ENCODE results near the gene IQSEC3. TPM values are rescaled to one million over a fixed set of nuclear protein-coding genes. Genes with fewer than 3 reads are reported as not detected.

The IQSEC3 gene
- total RNA-seq, 1 donor from 2014 or later: 4.6 TPM

DNA sequence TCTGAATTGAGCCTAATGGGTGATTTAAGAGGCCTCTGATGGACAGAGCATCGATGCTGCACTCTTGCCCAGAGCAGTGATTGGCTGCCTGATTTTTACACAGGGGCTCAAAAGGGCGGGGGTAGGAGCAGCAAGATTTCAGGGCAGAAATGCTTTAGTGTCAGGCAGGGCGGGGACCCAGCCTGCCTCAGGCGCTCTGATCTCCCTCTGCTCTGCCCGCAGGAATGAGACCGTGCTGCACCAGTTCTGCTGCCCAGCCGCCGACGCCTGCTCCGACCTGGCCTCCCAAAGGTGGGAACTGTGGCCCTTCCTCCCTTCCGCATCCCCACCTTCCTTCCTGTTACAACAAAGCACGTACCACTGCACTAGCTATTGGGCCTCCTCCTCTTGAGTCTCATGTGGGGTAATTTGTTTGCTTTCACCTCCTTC, 32.4 kb downstream of the IQSEC3 start:
- DNase-seq: peak; percentile 46
- Histone ChIP-seq H3K27me3 (peaks cover 31% of the 10 kb centered on the region), H3K9me3 (no peaks in the 10 kb centered on the region), H3K27ac (no peak overlapping the region), H3K4me1 (no peaks in the 10 kb centered on the region), H3K36me3 (no peaks in the 10 kb centered on the region), H3K4me3 (no peak overlapping the region)
- TF ChIP-seq, protein P1, sequence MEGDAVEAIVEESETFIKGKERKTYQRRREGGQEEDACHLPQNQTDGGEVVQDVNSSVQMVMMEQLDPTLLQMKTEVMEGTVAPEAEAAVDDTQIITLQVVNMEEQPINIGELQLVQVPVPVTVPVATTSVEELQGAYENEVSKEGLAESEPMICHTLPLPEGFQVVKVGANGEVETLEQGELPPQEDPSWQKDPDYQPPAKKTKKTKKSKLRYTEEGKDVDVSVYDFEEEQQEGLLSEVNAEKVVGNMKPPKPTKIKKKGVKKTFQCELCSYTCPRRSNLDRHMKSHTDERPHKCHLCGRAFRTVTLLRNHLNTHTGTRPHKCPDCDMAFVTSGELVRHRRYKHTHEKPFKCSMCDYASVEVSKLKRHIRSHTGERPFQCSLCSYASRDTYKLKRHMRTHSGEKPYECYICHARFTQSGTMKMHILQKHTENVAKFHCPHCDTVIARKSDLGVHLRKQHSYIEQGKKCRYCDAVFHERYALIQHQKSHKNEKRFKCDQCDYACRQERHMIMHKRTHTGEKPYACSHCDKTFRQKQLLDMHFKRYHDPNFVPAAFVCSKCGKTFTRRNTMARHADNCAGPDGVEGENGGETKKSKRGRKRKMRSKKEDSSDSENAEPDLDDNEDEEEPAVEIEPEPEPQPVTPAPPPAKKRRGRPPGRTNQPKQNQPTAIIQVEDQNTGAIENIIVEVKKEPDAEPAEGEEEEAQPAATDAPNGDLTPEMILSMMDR (IDR thresholded peaks at IDR 0.05): no peak
- no peak for ATAC-seq
- intact Hi-C loops (cut with DNase I): no loop called here

DNA sequence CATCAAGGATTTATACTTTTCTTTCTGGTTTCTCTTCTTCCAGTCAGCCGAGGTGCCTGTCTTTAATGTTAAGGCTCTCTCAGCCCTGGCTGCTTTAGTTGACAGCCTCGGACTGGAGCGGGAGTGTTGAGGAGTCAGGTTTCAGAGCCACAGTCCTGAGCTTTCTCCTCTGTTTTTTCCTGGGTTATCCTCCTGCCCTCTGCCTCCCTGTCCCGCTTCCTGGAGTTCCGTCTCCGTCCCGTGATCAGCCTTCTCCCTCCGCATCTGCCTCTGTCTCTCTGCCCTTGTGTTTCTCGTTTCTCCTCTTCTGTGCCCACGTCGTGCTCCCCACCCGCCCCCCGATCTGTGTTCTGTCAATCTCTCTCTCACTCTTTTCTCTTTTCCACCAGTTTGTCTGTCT, 33.0 kb downstream of the IQSEC3 start:
- intact Hi-C loops (cut with DNase I): no loop called here
- TF ChIP-seq, protein P1 (IDR thresholded peaks at IDR 0.05): no peak
- Histone ChIP-seq H3K36me3 (no peaks in the 10 kb centered on the region), H3K9me3 (no peaks in the 10 kb centered on the region), H3K27me3 (peaks cover 31% of the 10 kb centered on the region), H3K4me3 (no peak overlapping the region), H3K27ac (no peak overlapping the region), H3K4me1 (no peaks in the 10 kb centered on the region)
- DNase-seq (peak; percentile 34), ATAC-seq (no peak)

DNA sequence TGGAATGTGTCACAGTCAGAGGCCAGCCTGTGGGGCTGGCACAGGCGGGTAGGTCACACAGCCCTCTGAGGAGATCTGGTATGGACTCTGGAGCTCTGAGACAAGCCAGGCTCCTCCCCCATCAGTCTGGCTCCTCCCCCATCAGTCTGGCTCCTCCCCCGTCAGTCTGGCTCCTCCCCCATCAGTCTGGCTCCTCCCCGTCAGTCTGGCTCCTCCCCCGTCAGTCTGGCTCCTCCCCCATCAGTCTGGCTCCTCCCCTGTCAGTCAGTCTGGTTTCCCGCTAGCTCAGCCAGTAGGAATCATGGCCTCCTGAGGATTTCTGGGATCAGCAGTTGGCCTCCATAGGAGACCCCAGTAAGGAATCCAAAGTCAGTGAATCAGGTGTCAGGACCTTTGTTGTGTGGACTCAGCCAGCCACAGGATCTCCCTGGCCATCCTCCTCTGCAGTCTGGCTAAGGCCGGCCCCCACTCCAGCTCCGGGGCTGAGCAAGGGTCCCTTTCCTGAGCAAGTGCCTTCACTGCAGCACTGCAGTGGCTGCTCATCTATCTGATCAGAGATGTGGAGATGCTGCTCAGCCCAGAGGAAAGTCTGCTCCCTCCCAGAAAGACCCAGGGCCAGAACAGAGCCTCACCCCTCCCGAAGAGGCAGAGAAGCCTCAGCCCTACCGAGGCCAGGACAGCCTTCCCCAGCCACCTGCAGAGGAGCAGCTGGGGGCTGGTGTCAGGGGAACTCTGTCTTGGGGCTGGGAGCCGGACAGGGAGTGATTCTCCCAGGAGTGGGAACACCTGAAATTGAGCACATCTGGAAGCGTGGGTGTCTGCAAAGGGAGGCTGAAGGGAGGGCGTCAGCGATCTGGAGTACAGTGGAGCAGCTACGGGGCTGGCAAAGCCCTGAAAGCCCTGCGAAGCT, 35.7 kb downstream of the IQSEC3 start:
- TF ChIP-seq, protein P1 (IDR thresholded peaks at IDR 0.05): no peak
- H3K27ac ChIP-seq: no peak overlapping the region
- H3K27me3 ChIP-seq: peaks cover 26% of the 10 kb centered on the region
- no peak overlapping the region for H3K4me3 ChIP-seq
- H3K36me3 ChIP-seq: no peaks in the 10 kb centered on the region
- no peaks in the 10 kb centered on the region for H3K9me3 ChIP-seq
- intact Hi-C loops (cut with DNase I): no loop called here
- DNase-seq: peak; percentile 51
- ATAC-seq: no peak
- H3K4me1 ChIP-seq: no peaks in the 10 kb centered on the region

DNA sequence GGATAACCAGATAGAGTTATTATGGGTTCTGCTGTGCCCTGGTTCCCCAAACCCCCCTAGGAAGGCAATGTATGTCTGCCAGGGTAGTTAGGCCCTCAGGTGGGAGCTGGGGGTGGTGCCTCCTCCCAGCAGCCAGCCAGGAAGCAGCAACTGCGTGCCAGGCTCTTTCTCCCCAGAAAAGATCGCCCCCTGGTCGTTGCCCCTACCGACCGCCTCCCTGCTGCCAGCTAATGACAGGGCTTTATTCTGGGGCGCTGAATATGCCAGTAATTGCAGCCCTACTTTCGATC, 36.3 kb downstream of the IQSEC3 start:
- DNase-seq (peak; percentile 34), ATAC-seq (no peak)
- H3K36me3 ChIP-seq: no peaks in the 10 kb centered on the region
- TF ChIP-seq, protein P1 (IDR thresholded peaks at IDR 0.05): no peak
- H3K4me1 ChIP-seq: no peaks in the 10 kb centered on the region
- H3K27ac ChIP-seq: no peak overlapping the region
- no peak overlapping the region for H3K4me3 ChIP-seq
- intact Hi-C loops (cut with DNase I): no loop called here
- H3K9me3 ChIP-seq: no peaks in the 10 kb centered on the region
- peaks cover 26% of the 10 kb centered on the region for H3K27me3 ChIP-seq

DNA sequence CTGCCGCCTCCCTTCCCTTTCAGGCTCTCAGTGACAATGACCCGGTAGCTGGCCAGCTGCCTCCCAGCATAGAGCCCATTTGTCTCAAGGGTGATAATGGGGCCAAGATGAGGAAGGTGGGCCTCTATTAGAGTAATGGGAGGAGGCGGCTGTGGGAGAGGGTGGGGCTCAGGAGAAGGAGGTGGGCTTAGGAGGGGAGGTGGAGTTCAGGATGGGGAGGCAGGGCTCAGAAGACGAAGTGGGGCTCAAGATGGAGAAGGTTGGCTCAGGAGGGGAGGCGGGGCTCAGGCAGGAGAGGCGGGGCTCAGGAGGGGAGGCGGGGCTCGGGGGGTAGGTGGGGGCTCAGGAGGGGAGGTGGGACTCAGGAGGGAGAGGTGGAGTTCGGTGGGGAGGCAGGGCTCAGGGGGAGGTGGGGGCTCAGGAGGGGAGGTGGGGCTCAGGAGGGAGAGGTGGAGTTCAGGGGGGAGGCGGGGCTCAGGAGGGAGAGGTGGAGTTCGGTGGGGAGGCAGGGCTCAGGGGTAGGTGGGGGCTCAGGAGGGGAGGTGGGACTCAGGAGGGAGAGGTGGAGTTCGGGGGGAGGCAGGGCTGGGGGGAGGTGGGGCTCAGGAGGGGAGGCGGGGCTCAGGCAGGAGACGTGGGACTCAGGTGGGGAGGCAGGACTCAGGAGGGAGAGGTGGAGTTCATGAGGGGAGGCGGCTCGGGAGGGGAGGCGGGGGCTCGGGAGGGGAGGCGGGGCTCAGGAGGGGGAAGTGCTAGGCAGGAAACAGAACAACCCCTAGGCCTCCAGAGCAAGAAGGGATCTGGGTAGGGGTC, 36.8 kb downstream of the IQSEC3 start:
- Histone ChIP-seq H3K4me3 (no peak overlapping the region), H3K4me1 (no peaks in the 10 kb centered on the region), H3K9me3 (no peaks in the 10 kb centered on the region), H3K27ac (no peak overlapping the region), H3K27me3 (peaks cover 26% of the 10 kb centered on the region), H3K36me3 (no peaks in the 10 kb centered on the region)
- intact Hi-C loops (cut with DNase I): no loop called here
- TF ChIP-seq, protein P1 (IDR thresholded peaks at IDR 0.05): no peak
- no peak for ATAC-seq
- DNase-seq: peak; percentile 41

All from upper lobe of right lung (tissue), 1 donor.